H1 (cell line): ENCODE data around the gene GOLGA1. TPM values are rescaled to one million over a fixed set of nuclear protein-coding genes. Genes with fewer than 3 reads are reported as not detected.

Source experiments
- CTCF ChIA-PET: fragments of 300-600 bp; sonication (Branson Sonifier 250); formaldehyde crosslinking; loops from one replicate; lab custom pipeline; 2021; ENCODE audit not compliant: partially characterized antibody; lab: Charles Lee
- POLR2A ChIA-PET: fragments of 300-600 bp; sonication (Branson Sonifier 250); formaldehyde crosslinking; loops from one replicate; lab custom pipeline; 2021; ENCODE audit warnings: inconsistent platforms; ENCODE audit not compliant: partially characterized antibody; lab: Charles Lee
- DNase-seq, 2 experiments: peaks; one replicate each; pipeline versions ENCODE4 v3.0.0 to v3.0.0-alpha.2; 2010 to 2022; ENCODE audit warnings: low spot score in 2 of 2, low read depth in 1 of 2, mixed read lengths in 1 of 2
- FAIRE-seq: peaks from 2 replicates; lab custom pipeline; 2011; peaks lifted over from hg19 to GRCh38; lab: Jason Lieb, UNC
- H2AFZ ChIP-seq: 2 replicates; pipeline ENCODE4 v1.8.1; 2012; ENCODE audit warnings: low read length, inconsistent platforms
- H2AK5ac ChIP-seq: 2 replicates; pipeline ENCODE4 v1.6.1; 2013; ENCODE audit warnings: low read depth, low read length
- H2BK120ac ChIP-seq: replicated peaks from 2 replicates; pipeline ENCODE3; 2013; ENCODE audit warnings: low read depth, low read length, inconsistent platforms
- H2BK12ac ChIP-seq: 2 replicates; pipeline ENCODE4 v1.6.1; 2013; ENCODE audit warnings: low read depth, low read length
- H2BK15ac ChIP-seq: 2 replicates; pipeline ENCODE4 v1.6.1; 2013; ENCODE audit warnings: low read length
- H2BK20ac ChIP-seq: 2 replicates; pipeline ENCODE4 v1.6.1; 2013; ENCODE audit warnings: low read length
- H2BK5ac ChIP-seq: 2 replicates; pipeline ENCODE4 v1.6.1; 2013; ENCODE audit warnings: low read depth, low read length
- H3K14ac ChIP-seq: 2 replicates; pipeline ENCODE4 v1.6.1; 2013; ENCODE audit warnings: inconsistent platforms; ENCODE audit not compliant: insufficient read length
- H3K18ac ChIP-seq: 2 replicates; pipeline ENCODE4 v1.6.1; 2013; ENCODE audit warnings: low read length; ENCODE audit errors: extremely low read depth
- H3K23ac ChIP-seq: 2 replicates; pipeline ENCODE4 v1.6.1; 2013; ENCODE audit warnings: inconsistent platforms; ENCODE audit not compliant: insufficient read length
- H3K23me2 ChIP-seq: 2 replicates; pipeline ENCODE4 v1.6.1; 2013; ENCODE audit warnings: low read depth, low read length
- H3K27ac ChIP-seq: 2 replicates; pipeline ENCODE4 v1.6.1; 2011; ENCODE audit warnings: low read depth, low read length, inconsistent platforms
- H3K27me3 ChIP-seq, 4 experiments: replicated peaks in 1 of 4; 1 replicate in 1 of 4; 2 replicates in 3 of 4; pipeline versions ENCODE4 v1.6.1 to v1.8.1; 2011 to 2013; ENCODE audit warnings: low read length in 3 of 4, mild to moderate bottlenecking in 3 of 4, inconsistent platforms in 2 of 4, mixed read lengths in 2 of 4, moderate library complexity in 1 of 4; ENCODE audit not compliant: control insufficient read depth in 3 of 4, insufficient read depth in 3 of 4; ENCODE audit errors: extremely low read depth in 1 of 4
- H3K36me3 ChIP-seq, 4 experiments: 2 replicates each; pipeline versions ENCODE4 v1.6.1 to v1.8.1; 2011 to 2013; ENCODE audit warnings: mild to moderate bottlenecking in 4 of 4, low read length in 3 of 4, moderate library complexity in 2 of 4, control low read depth in 1 of 4, inconsistent platforms in 1 of 4; ENCODE audit not compliant: insufficient read depth in 4 of 4, control insufficient read depth in 2 of 4
- H3K4ac ChIP-seq: replicated peaks from 2 replicates; pipeline ENCODE3; 2013; ENCODE audit warnings: low read length, low read depth, mixed read lengths, inconsistent platforms; ENCODE audit not compliant: insufficient read length
- H3K4me1 ChIP-seq, 4 experiments: replicated peaks in 1 of 4; 1 replicate in 1 of 4; 2 replicates in 3 of 4; pipeline versions ENCODE4 v1.6.1 to v1.8.1; 2011 to 2013; ENCODE audit warnings: low read length in 3 of 4, inconsistent platforms in 2 of 4, mixed read lengths in 1 of 4; ENCODE audit not compliant: insufficient read depth in 4 of 4, control insufficient read depth in 3 of 4
- H3K4me2 ChIP-seq, 2 experiments: 2 replicates each; pipeline versions ENCODE4 v1.6.1 to v1.8.1; 2011 to 2013; ENCODE audit warnings: low read depth in 2 of 2, low read length in 2 of 2, control low read depth in 1 of 2, inconsistent platforms in 1 of 2, mild to moderate bottlenecking in 1 of 2; ENCODE audit not compliant: insufficient read depth in 1 of 2
- H3K4me3 ChIP-seq, 4 experiments: fragments of 200-600, 300-600 bp in 1 of 4; sonication (generic), shearing (Covaris generic), sonication (Bioruptor Twin) in 1 of 4; 2 replicates each; pipeline versions ENCODE4 v1.5.1 to v1.8.1; 2011 to 2016; ENCODE audit warnings: low read length in 4 of 4, low read depth in 3 of 4, control low read depth in 2 of 4, inconsistent platforms in 2 of 4, mild to moderate bottlenecking in 2 of 4, mixed read lengths in 1 of 4, moderate library complexity in 1 of 4; ENCODE audit not compliant: insufficient read depth in 2 of 4; ENCODE audit errors: extremely low read depth in 1 of 4
- H3K56ac ChIP-seq: replicated peaks from 2 replicates; pipeline ENCODE3; 2013; ENCODE audit warnings: low read depth, mild to moderate bottlenecking, mixed read lengths, low read length, inconsistent platforms; ENCODE audit not compliant: insufficient read length
- H3K79me1 ChIP-seq: 2 replicates; pipeline ENCODE4 v1.6.1; 2013; ENCODE audit warnings: low read depth, low read length, control low read depth
- H3K79me2 ChIP-seq, 2 experiments: 2 replicates each; pipeline versions ENCODE4 v1.6.1 to v1.8.1; 2012 to 2013; ENCODE audit warnings: low read length in 2 of 2, mild to moderate bottlenecking in 2 of 2, inconsistent platforms in 1 of 2; ENCODE audit not compliant: insufficient read depth in 2 of 2, control insufficient read depth in 1 of 2
- H3K9ac ChIP-seq, 4 experiments: replicated peaks in 1 of 4; 1 replicate in 1 of 4; 2 replicates in 3 of 4; pipeline versions ENCODE4 v1.6.1 to v1.8.1; 2011 to 2013; ENCODE audit warnings: low read depth in 3 of 4, low read length in 3 of 4, control low read depth in 2 of 4, mild to moderate bottlenecking in 2 of 4, moderate library complexity in 2 of 4, inconsistent platforms in 1 of 4; ENCODE audit errors: extremely low read depth in 1 of 4
- H3K9me3 ChIP-seq, 2 experiments: 2 replicates each; pipeline versions ENCODE4 v1.6.1 to v1.8.1; 2012 to 2013; ENCODE audit warnings: mild to moderate bottlenecking in 2 of 2, moderate library complexity in 2 of 2, control low read depth in 1 of 2, inconsistent platforms in 1 of 2, low read depth in 1 of 2, low read length in 1 of 2, mixed read lengths in 1 of 2; ENCODE audit not compliant: insufficient read depth in 2 of 2
- H4K20me1 ChIP-seq, 2 experiments: replicated peaks in 1 of 2; 2 replicates each; pipeline versions ENCODE3 to v1.8.1; 2011 to 2013; ENCODE audit warnings: inconsistent platforms in 2 of 2, low read length in 2 of 2, mild to moderate bottlenecking in 1 of 2; ENCODE audit not compliant: insufficient read depth in 2 of 2, control insufficient read depth in 1 of 2
- H4K5ac ChIP-seq: 2 replicates; pipeline ENCODE4 v1.6.1; 2013; ENCODE audit warnings: low read length, low read depth, mixed read lengths, inconsistent platforms; ENCODE audit not compliant: insufficient read length
- H4K8ac ChIP-seq: 2 replicates; pipeline ENCODE4 v1.8.0; 2013; ENCODE audit warnings: mild to moderate bottlenecking, moderate library complexity, low read length, inconsistent platforms; ENCODE audit not compliant: insufficient read depth; ENCODE audit errors: extremely low read depth
- H4K91ac ChIP-seq: replicated peaks from 2 replicates; pipeline ENCODE3; 2013; ENCODE audit warnings: low read length, mixed read lengths, inconsistent platforms; ENCODE audit not compliant: insufficient read length
- BACH1 ChIP-seq: IDR thresholded peaks from 2 replicates; pipeline ENCODE4 v1.6.1; 2012; ENCODE audit warnings: low read length, improper control_type of control experiment
- BCL11A ChIP-seq, 2 experiments: IDR thresholded peaks; one replicate each; pipeline ENCODE4 v1.6.1; 2011; ENCODE audit warnings: low read depth in 2 of 2, low read length in 2 of 2, mild to moderate bottlenecking in 2 of 2
- BRCA1 ChIP-seq: IDR thresholded peaks from 2 replicates; pipeline ENCODE4 v1.6.1; 2012; ENCODE audit warnings: low read depth, low read length, improper control_type of control experiment
- CREB1 ChIP-seq: IDR thresholded peaks from 2 replicates; pipeline ENCODE4 v1.6.1; 2012; ENCODE audit warnings: inconsistent platforms
- EGR1 ChIP-seq: IDR thresholded peaks from 2 replicates; pipeline ENCODE4 v1.6.1; 2011; ENCODE audit warnings: low read depth, low read length, borderline replicate concordance
- PHF8 ChIP-seq: fragments of 200-600 bp; sonication (generic); conservative IDR thresholded peaks from 2 replicates; pipeline ENCODE4 v1.7.1; 2012; ENCODE audit warnings: low read depth, mild to moderate bottlenecking, inconsistent platforms, low read length, moderate library complexity
- POLR2AphosphoS5 ChIP-seq: IDR thresholded peaks from 2 replicates; pipeline ENCODE4 v1.6.1; 2011; ENCODE audit warnings: low read depth, low read length
- RFX5 ChIP-seq: IDR thresholded peaks from 2 replicates; pipeline ENCODE4 v1.6.1; 2011; ENCODE audit warnings: low read depth, low read length, improper control_type of control experiment, borderline replicate concordance
- SP1 ChIP-seq: IDR thresholded peaks from 2 replicates; pipeline ENCODE4 v1.6.1; 2011; ENCODE audit warnings: low read depth, low read length
- SRF ChIP-seq: IDR thresholded peaks from 2 replicates; pipeline ENCODE4 v1.6.1; 2011; ENCODE audit warnings: mild to moderate bottlenecking, low read depth, low read length, moderate library complexity
- WGBS, 2 experiments: shearing (Covaris generic) in 1 of 2; methylation state at CpG; one replicate each; pipeline versions ENCODE4 v1.1.6 to v1.1.7; 2013 to 2015; ENCODE audit warnings: low lambda C conversion rate in 2 of 2, mixed read lengths in 2 of 2, inconsistent platforms in 1 of 2, low coverage in 1 of 2, missing lambda C conversion rate in 1 of 2; ENCODE audit not compliant: insufficient replicate concordance in 2 of 2, insufficient coverage in 1 of 2, insufficient read length in 1 of 2; ENCODE audit errors: extremely low coverage in 1 of 2, missing lambda C conversion rate in 1 of 2; 5-methylcytosine and 5-hydroxymethylcytosine counted together
- polyA plus RNA-seq, 7 experiments: library from polyadenylated mRNA; depleted of rRNA in 3 of 7; stranded (reverse) in 5 of 7; unstranded in 2 of 7; fragments of >200 nt in 5 of 7; fragments of 200-250 nt in 2 of 7; gene quantifications; 1 replicate in 5 of 7; 2 replicates in 1 of 7; 4 replicates in 1 of 7; pipeline versions ENCODE4 v1.2.1 to v1.2.3, GENCODE V29; 2011 to 2013; ENCODE audit warnings: missing spikeins in 2 of 7, mixed read lengths in 2 of 7
- total RNA-seq: library from RNA; stranded (reverse); fragmentation: NEBNext Ultra II Directional; extraction: Animal tissue kit (Norgen Biotek cat#: 25700); gene quantifications from 2 replicates; pipeline ENCODE4 v1.2.1, GENCODE V29; 2021

The GOLGA1 gene
- total and polyA plus RNA-seq, 2 of the 8 experiments (the other 6 are each of a cell fraction or from before 2014, with no cell fraction given): 4.8 to 6.5 TPM

GRCh38 chr9:124975131-124975530 is 34.2 kb upstream of the GOLGA1 start:
- Histone ChIP-seq H2AK5ac (no peak overlapping the region), H4K5ac (no peak overlapping the region), H2BK12ac (no peak overlapping the region), H3K36me3 (peaks cover 0 to 24% (median 2%) of the 10 kb centered on the region in 4 experiments; a peak in 3 of 8 replicates), H4K8ac (no peak overlapping the region), H3K56ac (no peak overlapping the region), H3K79me2 (no peaks in the 10 kb centered on the region), H3K4me2 (no peak overlapping the region), H2BK15ac (no peak overlapping the region), H3K18ac (no peak overlapping the region), H4K20me1 (peaks cover 0 to 1% of the 10 kb centered on the region in 2 experiments), H3K27ac (no peak overlapping the region), H3K27me3 (no peaks in the 10 kb centered on the region), H3K9ac (no peak overlapping the region), H2AFZ (no peak overlapping the region), H2BK20ac (no peak overlapping the region), H4K91ac (no peak overlapping the region), H2BK5ac (no peak overlapping the region), H3K9me3 (no peaks in the 10 kb centered on the region), H3K4ac (no peak overlapping the region), H3K4me1 (no peaks in the 10 kb centered on the region), H3K23me2 (no peaks in the 10 kb centered on the region), H3K79me1 (no peaks in the 10 kb centered on the region), H2BK120ac (no peak overlapping the region), H3K4me3 (no peak overlapping the region), H3K23ac (no peak overlapping the region), H3K14ac (no peak overlapping the region)
- ChIA-PET CTCF (no interaction called here), POLR2A (interaction anchor here (1.5 kb wide), 1 partner anchor 10 kb away, joined by 3 read pairs; no protein-coding TSS in a partner anchor)
- FAIRE-seq (no peak), DNase-seq (no peak)
- WGBS, 2 experiments: 74% methylated on average over 2 of the region's 2 CpGs; no CpG with 5 or more reads in 1 of the 2 experiments
- no peak for TF ChIP-seq BCL11A (IDR thresholded peaks at IDR 0.05; ENCODE audit: low read depth in 2 of 2, low read length in 2 of 2)
- TF ChIP-seq RFX5: no peak
- no peak for TF ChIP-seq PHF8
- TF ChIP-seq POLR2AphosphoS5: no peak
- TF ChIP-seq EGR1: no peak
- TF ChIP-seq SP1: no peak
- no peak for TF ChIP-seq CREB1
- TF ChIP-seq SRF: no peak
- TF ChIP-seq BRCA1: no peak
- no peak for TF ChIP-seq BACH1
